ENCODE measurements around the gene KCNT1. TPM values are rescaled to one million over a fixed set of nuclear protein-coding genes. Genes with fewer than 3 reads are reported as not detected.

The KCNT1 gene
- total RNA-seq, 1 donor from 2014 or later: 0.14 TPM

DNA sequence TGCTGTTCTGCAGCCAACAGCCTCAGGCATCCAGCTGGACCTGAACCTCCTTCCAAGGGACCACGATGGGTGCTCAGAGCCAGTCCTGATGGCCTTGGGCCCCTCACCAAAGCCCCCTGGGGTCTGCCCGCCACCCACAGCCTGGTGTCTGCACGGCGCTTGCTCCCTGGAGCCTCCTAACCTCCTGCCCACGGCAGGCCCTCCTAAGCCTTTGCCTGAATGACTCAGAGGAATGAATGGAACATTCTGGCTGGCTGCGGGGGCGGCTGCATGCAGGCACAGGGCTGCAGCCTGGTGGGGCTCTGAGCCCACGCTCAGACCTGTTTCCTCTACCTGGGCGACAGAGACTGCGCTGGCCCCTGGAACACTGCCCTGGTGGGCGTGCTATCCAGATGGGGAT is 9.6 kb upstream of the KCNT1 start:
- H3K27me3 Mint-ChIP-seq (ENCODE audit: low read depth): no peaks in the 10 kb centered on the region
- no peak for DNase-seq (ENCODE audit: low read depth, low spot score)
- H3K36me3 Mint-ChIP-seq (ENCODE audit: low read depth): no peaks in the 10 kb centered on the region
- H3K9me3 Mint-ChIP-seq: no peaks in the 10 kb centered on the region
- H3K4me3 Mint-ChIP-seq: no peak overlapping the region
- TF ChIP-seq CTCF (conservative IDR thresholded peaks at IDR 0.05): no peak
- H3K27ac Mint-ChIP-seq (ENCODE audit: unreplicated experiment): no peak overlapping the region
- H3K4me1 Mint-ChIP-seq: no peaks in the 10 kb centered on the region

DNA sequence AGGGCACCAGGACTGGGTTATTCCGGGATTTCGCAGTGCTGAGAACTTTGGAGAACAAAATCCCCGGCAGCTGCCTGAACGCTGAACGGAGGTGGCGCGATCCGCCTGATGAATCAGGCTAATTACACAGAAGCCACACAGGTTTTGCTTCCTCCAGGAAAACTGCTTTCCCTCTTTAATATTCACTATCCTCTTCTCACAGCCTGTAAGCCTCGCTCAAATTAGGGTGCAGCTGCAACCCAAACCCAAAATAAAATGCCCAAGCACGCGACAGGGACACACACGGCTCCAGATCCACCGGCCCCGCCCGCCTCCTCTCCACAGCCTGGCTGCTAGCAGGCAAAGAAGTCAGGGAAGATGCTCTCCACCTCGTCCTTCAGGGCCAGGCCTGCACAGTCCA is 8.7 kb upstream of the KCNT1 start:
- DNase-seq (ENCODE audit: low read depth, low spot score): no peak
- H3K27ac Mint-ChIP-seq (ENCODE audit: unreplicated experiment): peak overlapping the region; percentile 84
- no peaks in the 10 kb centered on the region for H3K9me3 Mint-ChIP-seq
- no peaks in the 10 kb centered on the region for H3K27me3 Mint-ChIP-seq (ENCODE audit: low read depth)
- no peak overlapping the region for H3K4me3 Mint-ChIP-seq
- H3K36me3 Mint-ChIP-seq (ENCODE audit: low read depth): no peaks in the 10 kb centered on the region
- TF ChIP-seq CTCF (conservative IDR thresholded peaks at IDR 0.05): no peak
- no peaks in the 10 kb centered on the region for H3K4me1 Mint-ChIP-seq

GRCh38 chr9:135693771-135694170 is 8.2 kb upstream of the KCNT1 start:
- DNase-seq (ENCODE audit: low read depth, low spot score): no peak
- no peak for TF ChIP-seq CTCF (conservative IDR thresholded peaks at IDR 0.05)
- Mint-ChIP-seq H3K4me1 (no peaks in the 10 kb centered on the region), H3K27me3 (ENCODE audit: low read depth) (no peaks in the 10 kb centered on the region), H3K9me3 (no peaks in the 10 kb centered on the region), H3K36me3 (ENCODE audit: low read depth) (no peaks in the 10 kb centered on the region), H3K4me3 (no peak overlapping the region), H3K27ac (ENCODE audit: unreplicated experiment) (peak overlapping the region; percentile 71)

- Mint-ChIP-seq H3K4me3 (no peak overlapping the region), H3K27ac (ENCODE audit: unreplicated experiment) (no peak overlapping the region), H3K36me3 (ENCODE audit: low read depth) (no peaks in the 10 kb centered on the region), H3K27me3 (ENCODE audit: low read depth) (no peaks in the 10 kb centered on the region), H3K9me3 (no peaks in the 10 kb centered on the region), H3K4me1 (no peaks in the 10 kb centered on the region)
- no peak for TF ChIP-seq CTCF (conservative IDR thresholded peaks at IDR 0.05)
- no peak for DNase-seq (ENCODE audit: low read depth, low spot score)
Measured at GRCh38 chr9:135694414-135694813, 7.6 kb upstream of the KCNT1 start.

DNA sequence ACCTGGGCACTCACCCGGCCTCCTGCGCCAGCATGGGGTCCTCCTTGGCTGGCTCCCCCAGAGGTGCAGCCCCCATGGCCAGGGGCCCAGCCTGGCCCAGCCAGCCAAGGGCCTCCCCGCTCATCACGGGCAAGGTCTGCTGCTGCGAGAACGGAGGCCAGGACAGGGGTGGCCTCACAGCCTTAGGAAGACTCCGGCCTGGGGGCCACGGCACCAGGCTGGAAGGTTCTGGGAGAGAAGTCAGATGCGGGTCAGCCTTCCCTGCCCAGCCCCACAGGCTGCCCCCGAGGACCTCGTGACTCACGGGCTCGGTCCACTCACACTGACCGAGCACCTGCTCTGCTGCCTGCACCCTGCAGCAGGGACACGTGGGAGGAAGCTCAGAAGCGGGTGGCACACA is 6.9 kb upstream of the KCNT1 start:
- no peaks in the 10 kb centered on the region for H3K36me3 Mint-ChIP-seq (ENCODE audit: low read depth)
- H3K27me3 Mint-ChIP-seq (ENCODE audit: low read depth): no peaks in the 10 kb centered on the region
- no peaks in the 10 kb centered on the region for H3K4me1 Mint-ChIP-seq
- no peak for TF ChIP-seq CTCF (conservative IDR thresholded peaks at IDR 0.05)
- DNase-seq (ENCODE audit: low read depth, low spot score): no peak
- no peak overlapping the region for H3K27ac Mint-ChIP-seq (ENCODE audit: unreplicated experiment)
- H3K9me3 Mint-ChIP-seq: no peaks in the 10 kb centered on the region
- no peak overlapping the region for H3K4me3 Mint-ChIP-seq

GRCh38 chr9:135695642-135696041 is 6.3 kb upstream of the KCNT1 start:
- Mint-ChIP-seq H3K9me3 (no peaks in the 10 kb centered on the region), H3K27me3 (ENCODE audit: low read depth) (no peaks in the 10 kb centered on the region), H3K27ac (ENCODE audit: unreplicated experiment) (no peak overlapping the region), H3K4me3 (no peak overlapping the region), H3K36me3 (ENCODE audit: low read depth) (no peaks in the 10 kb centered on the region), H3K4me1 (no peaks in the 10 kb centered on the region)
- TF ChIP-seq CTCF (conservative IDR thresholded peaks at IDR 0.05): no peak
- DNase-seq (ENCODE audit: low read depth, low spot score): no peak
